OCI-LY1 (cell line): ENCODE data around the gene ATXN7L1.

Experiments
- H2AFZ ChIP-seq: fragments of 200-600 bp; sonication (generic), shearing (Covaris generic); 2 replicates; pipeline ENCODE4 v1.6.0; 2014; ENCODE audit warnings: antibody characterized with exemption, mild to moderate bottlenecking, low read length
- H3F3A ChIP-seq: fragments of 200-600 bp; sonication (generic), shearing (Covaris generic); 2 replicates; pipeline ENCODE4 v1.6.0; 2014; ENCODE audit warnings: mild to moderate bottlenecking, antibody characterized with exemption, low read length, moderate library complexity; ENCODE audit not compliant: insufficient read depth
- H3K27ac ChIP-seq: fragments of 200-600 bp; sonication (generic); 2 replicates; pipeline ENCODE4 v1.5.1; 2014; ENCODE audit warnings: low read length, mixed run types, mild to moderate bottlenecking, low read depth; ENCODE audit not compliant: poor library complexity, severe bottlenecking
- H3K27me3 ChIP-seq: fragments of 200-600 bp; sonication (generic); 2 replicates; pipeline ENCODE4 v1.6.0; 2014; ENCODE audit warnings: antibody characterized with exemption, mild to moderate bottlenecking, low read length, moderate library complexity; ENCODE audit not compliant: insufficient read depth
- H3K36me3 ChIP-seq: fragments of 200-600 bp; sonication (generic); 2 replicates; pipeline ENCODE4 v1.6.1; 2014; ENCODE audit warnings: mild to moderate bottlenecking, antibody characterized with exemption, low read length, moderate library complexity, mixed read lengths; ENCODE audit not compliant: insufficient read depth
- H3K4me1 ChIP-seq: fragments of 200-600 bp; sonication (generic); 2 replicates; pipeline ENCODE4 v1.5.1; 2014; ENCODE audit warnings: mild to moderate bottlenecking, low read length, moderate library complexity; ENCODE audit not compliant: insufficient read depth, severe bottlenecking
- H3K4me2 ChIP-seq: fragments of 200-600 bp; sonication (generic), shearing (Covaris generic); 2 replicates; pipeline ENCODE4 v1.6.1; 2014; ENCODE audit warnings: low read length
- H3K4me3 ChIP-seq: fragments of 200-600 bp; sonication (generic); 2 replicates; pipeline ENCODE4 v1.5.1; 2014; ENCODE audit warnings: low read length, low read depth, mild to moderate bottlenecking, mixed read lengths; ENCODE audit not compliant: poor library complexity, severe bottlenecking
- H3K79me2 ChIP-seq: fragments of 200-600 bp; shearing (Covaris generic); 2 replicates; pipeline ENCODE4 v1.6.1; 2016; ENCODE audit warnings: mixed run types, low read length, mixed read lengths; ENCODE audit not compliant: insufficient read depth
- H3K9ac ChIP-seq: fragments of 200-600 bp; sonication (generic), shearing (Covaris generic); 2 replicates; pipeline ENCODE4 v1.6.1; 2014; ENCODE audit warnings: mild to moderate bottlenecking, low read length, mixed read lengths
- H3K9me2 ChIP-seq: fragments of 200-600 bp; sonication (generic), shearing (Covaris generic); 2 replicates; pipeline ENCODE4 v1.6.1; 2014; ENCODE audit warnings: low read depth, mild to moderate bottlenecking, low read length, mixed read lengths
- H3K9me3 ChIP-seq: fragments of 200-600 bp; shearing (Covaris generic); 2 replicates; pipeline ENCODE4 v1.6.1; 2014; ENCODE audit warnings: low read length, mixed read lengths
- H4K20me1 ChIP-seq: fragments of 200-600 bp; sonication (generic), shearing (Covaris generic); 2 replicates; pipeline ENCODE4 v1.6.0; 2016; ENCODE audit warnings: mild to moderate bottlenecking, low read length; ENCODE audit not compliant: insufficient read depth
- EZH2 ChIP-seq: fragments of 200-600 bp; sonication (generic), shearing (Covaris generic); IDR thresholded peaks from 2 replicates; pipeline ENCODE4 v1.8.0; 2017; ENCODE audit warnings: borderline replicate concordance, mixed run types, mild to moderate bottlenecking, antibody characterized with exemption, low read length, moderate library complexity, mixed read lengths
- TF ChIP-seq, protein P1 (sequence below): fragments of 200-600 bp; sonication (generic), shearing (Covaris generic); IDR thresholded peaks from 2 replicates; pipeline ENCODE4 v1.5.1; 2017; ENCODE audit warnings: mild to moderate bottlenecking, antibody characterized with exemption, low read length, moderate library complexity, mixed read lengths

The ATXN7L1 gene

GRCh38 chr7:105860793-105861192 is 15.6 kb downstream of the ATXN7L1 start:
- Histone ChIP-seq H3F3A (no peaks in the 10 kb centered on the region), H3K27me3 (0 out of 2 replicates have a peak, but pooled peaks cover 10% of the 10 kb centered on the region), H3K27ac (no peak overlapping the region), H3K4me3 (no peak overlapping the region), H3K9me2 (no peaks in the 10 kb centered on the region), H4K20me1 (no peaks in the 10 kb centered on the region), H3K4me2 (no peak overlapping the region), H3K36me3 (no peaks in the 10 kb centered on the region), H3K79me2 (no peaks in the 10 kb centered on the region), H3K9me3 (no peaks in the 10 kb centered on the region), H3K4me1 (no peaks in the 10 kb centered on the region), H2AFZ (no peak overlapping the region), H3K9ac (no peak overlapping the region)
- TF ChIP-seq, protein P1, sequence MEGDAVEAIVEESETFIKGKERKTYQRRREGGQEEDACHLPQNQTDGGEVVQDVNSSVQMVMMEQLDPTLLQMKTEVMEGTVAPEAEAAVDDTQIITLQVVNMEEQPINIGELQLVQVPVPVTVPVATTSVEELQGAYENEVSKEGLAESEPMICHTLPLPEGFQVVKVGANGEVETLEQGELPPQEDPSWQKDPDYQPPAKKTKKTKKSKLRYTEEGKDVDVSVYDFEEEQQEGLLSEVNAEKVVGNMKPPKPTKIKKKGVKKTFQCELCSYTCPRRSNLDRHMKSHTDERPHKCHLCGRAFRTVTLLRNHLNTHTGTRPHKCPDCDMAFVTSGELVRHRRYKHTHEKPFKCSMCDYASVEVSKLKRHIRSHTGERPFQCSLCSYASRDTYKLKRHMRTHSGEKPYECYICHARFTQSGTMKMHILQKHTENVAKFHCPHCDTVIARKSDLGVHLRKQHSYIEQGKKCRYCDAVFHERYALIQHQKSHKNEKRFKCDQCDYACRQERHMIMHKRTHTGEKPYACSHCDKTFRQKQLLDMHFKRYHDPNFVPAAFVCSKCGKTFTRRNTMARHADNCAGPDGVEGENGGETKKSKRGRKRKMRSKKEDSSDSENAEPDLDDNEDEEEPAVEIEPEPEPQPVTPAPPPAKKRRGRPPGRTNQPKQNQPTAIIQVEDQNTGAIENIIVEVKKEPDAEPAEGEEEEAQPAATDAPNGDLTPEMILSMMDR = no peak
- TF ChIP-seq EZH2 = no peak

DNA sequence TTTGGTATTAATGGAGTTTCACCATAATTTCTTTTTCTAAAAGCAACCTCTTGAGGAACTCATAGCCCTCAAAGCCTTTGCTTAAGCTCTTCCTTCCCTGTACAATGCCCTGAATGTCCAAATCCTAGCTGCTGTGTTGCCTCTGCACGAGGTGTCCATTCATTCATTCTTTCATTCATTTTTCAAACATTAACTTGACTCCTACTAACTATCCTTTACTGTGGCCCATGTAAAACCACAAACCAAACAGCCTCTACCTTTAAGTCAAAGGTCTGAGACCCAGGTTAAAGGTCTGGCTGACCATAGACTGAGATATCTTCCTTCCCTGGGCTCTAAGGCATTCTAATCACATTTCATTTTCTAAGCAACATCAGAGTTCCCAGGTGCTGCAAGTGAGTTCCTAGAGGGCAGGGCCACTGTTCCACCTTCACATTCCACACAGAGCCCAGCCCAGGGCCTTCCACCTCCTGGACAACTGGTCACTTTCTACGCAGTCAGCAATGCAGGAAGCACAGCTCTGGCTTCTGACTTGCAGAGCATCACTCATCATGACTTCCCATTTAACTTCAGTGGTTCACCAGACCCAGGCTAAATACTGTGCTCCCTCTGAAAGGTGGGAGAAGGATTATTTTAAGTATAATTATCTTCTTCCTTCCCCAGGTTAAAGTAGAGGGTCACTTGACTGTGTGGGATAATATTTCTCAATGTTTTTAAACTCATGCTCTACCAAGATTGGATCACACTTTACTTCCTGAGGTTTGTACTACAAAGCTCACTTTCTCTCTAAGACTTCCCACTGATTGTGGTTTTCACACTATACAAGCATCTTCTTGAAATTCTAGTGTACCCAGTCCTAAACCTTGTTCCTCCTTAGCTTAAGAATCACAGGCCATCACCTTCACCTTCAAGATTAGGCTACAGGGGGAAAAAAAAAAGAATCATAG is 19.1 kb downstream of the ATXN7L1 start:
- H3K27ac ChIP-seq = no peak overlapping the region
- H3K79me2 ChIP-seq = no peaks in the 10 kb centered on the region
- no peaks in the 10 kb centered on the region for H3F3A ChIP-seq
- no peaks in the 10 kb centered on the region for H3K27me3 ChIP-seq
- no peaks in the 10 kb centered on the region for H3K9me3 ChIP-seq
- H3K4me1 ChIP-seq = no peaks in the 10 kb centered on the region
- no peaks in the 10 kb centered on the region for H3K36me3 ChIP-seq
- no peaks in the 10 kb centered on the region for H4K20me1 ChIP-seq
- no peak overlapping the region for H3K9ac ChIP-seq
- no peak overlapping the region for H2AFZ ChIP-seq
- no peaks in the 10 kb centered on the region for H3K9me2 ChIP-seq
- no peak for TF ChIP-seq EZH2
- TF ChIP-seq, protein P1 = no peak
- H3K4me2 ChIP-seq = no peak overlapping the region
- H3K4me3 ChIP-seq = no peak overlapping the region

- H2AFZ ChIP-seq = no peak overlapping the region
- no peaks in the 10 kb centered on the region for H3K79me2 ChIP-seq
- H3K27ac ChIP-seq = no peak overlapping the region
- no peaks in the 10 kb centered on the region for H3K27me3 ChIP-seq
- no peaks in the 10 kb centered on the region for H3K9me3 ChIP-seq
- no peak overlapping the region for H3K4me2 ChIP-seq
- TF ChIP-seq, protein P1 = no peak
- no peak for TF ChIP-seq EZH2
- no peaks in the 10 kb centered on the region for H3F3A ChIP-seq
- H3K9ac ChIP-seq = no peak overlapping the region
- no peaks in the 10 kb centered on the region for H4K20me1 ChIP-seq
- no peaks in the 10 kb centered on the region for H3K36me3 ChIP-seq
- no peaks in the 10 kb centered on the region for H3K9me2 ChIP-seq
- no peaks in the 10 kb centered on the region for H3K4me1 ChIP-seq
- no peak overlapping the region for H3K4me3 ChIP-seq
These were observed 21.9 kb downstream of the ATXN7L1 start for GRCh38 chr7:105854498-105854897.
